Activated CD8-positive, alpha-beta T cell treated with anti-CD3 and anti-CD28 coated beads for 36 hours (primary cell): ENCODE data around the gene RRP1. TPM values are rescaled to one million over a fixed set of nuclear protein-coding genes. Genes with fewer than 3 reads are reported as not detected.

Experiments used
- ATAC-seq: fragments of 200-7000 bp; cut with Tn5 transposase; one replicate; pipeline ENCODE4 v1.10.0; 2021; ENCODE audit warnings: mild to moderate bottlenecking, moderate library complexity
- CTCF ChIA-PET: fragments of 350-600 bp; sonication (Branson Sonifier 250); formaldehyde crosslinking; loops from one replicate; lab custom pipeline; 2021; ENCODE audit warnings: antibody characterized with exemption; lab: Charles Lee
- POLR2A ChIA-PET: fragments of 350-600 bp; sonication (Branson Sonifier 250); formaldehyde crosslinking; loops from one replicate; lab custom pipeline; 2021; ENCODE audit warnings: antibody characterized with exemption; lab: Charles Lee
- DNase-seq: peaks from one replicate; pipeline ENCODE4 v3.0.0-alpha.2; 2020
- H3K27ac Mint-ChIP-seq: one replicate; pipeline ENCODE4 v1.8.0; 2021; ENCODE audit warnings: mild to moderate bottlenecking, mixed read lengths
- H3K27me3 Mint-ChIP-seq: one replicate; pipeline ENCODE4 v1.8.0; 2021; ENCODE audit warnings: mixed read lengths
- H3K36me3 Mint-ChIP-seq: one replicate; pipeline ENCODE4 v1.8.0; 2021; ENCODE audit warnings: low read depth, mixed read lengths
- H3K4me1 Mint-ChIP-seq: one replicate; pipeline ENCODE4 v1.8.0; 2021; ENCODE audit warnings: low read depth, mixed read lengths
- H3K4me3 Mint-ChIP-seq: one replicate; pipeline ENCODE4 v1.8.0; 2021; ENCODE audit warnings: mild to moderate bottlenecking, moderate library complexity, mixed read lengths
- H3K9me3 Mint-ChIP-seq: one replicate; pipeline ENCODE4 v1.8.0; 2021; ENCODE audit warnings: mixed read lengths
- intact Hi-C: fragments of 100-400 bp; cut with micrococcal nuclease; formaldehyde crosslinking; loops from one replicate; pipeline ENCODE4 v1.10.0; 2022
- total RNA-seq, 2 experiments: library from RNA; stranded (reverse); gene quantifications; one replicate each; pipeline ENCODE4 v1.2.3, GENCODE V29; 2021
- TF ChIP-seq, protein P1 (sequence below): fragments of 200-600 bp; IDR thresholded peaks from one replicate; pipeline ENCODE4 v1.8.0; 2022; ENCODE audit warnings: antibody characterized with exemption, mild to moderate bottlenecking

Gene RRP1
- total RNA-seq, 2 experiments from 2014 or later, result 61.1 to 62.9 TPM

DNA sequence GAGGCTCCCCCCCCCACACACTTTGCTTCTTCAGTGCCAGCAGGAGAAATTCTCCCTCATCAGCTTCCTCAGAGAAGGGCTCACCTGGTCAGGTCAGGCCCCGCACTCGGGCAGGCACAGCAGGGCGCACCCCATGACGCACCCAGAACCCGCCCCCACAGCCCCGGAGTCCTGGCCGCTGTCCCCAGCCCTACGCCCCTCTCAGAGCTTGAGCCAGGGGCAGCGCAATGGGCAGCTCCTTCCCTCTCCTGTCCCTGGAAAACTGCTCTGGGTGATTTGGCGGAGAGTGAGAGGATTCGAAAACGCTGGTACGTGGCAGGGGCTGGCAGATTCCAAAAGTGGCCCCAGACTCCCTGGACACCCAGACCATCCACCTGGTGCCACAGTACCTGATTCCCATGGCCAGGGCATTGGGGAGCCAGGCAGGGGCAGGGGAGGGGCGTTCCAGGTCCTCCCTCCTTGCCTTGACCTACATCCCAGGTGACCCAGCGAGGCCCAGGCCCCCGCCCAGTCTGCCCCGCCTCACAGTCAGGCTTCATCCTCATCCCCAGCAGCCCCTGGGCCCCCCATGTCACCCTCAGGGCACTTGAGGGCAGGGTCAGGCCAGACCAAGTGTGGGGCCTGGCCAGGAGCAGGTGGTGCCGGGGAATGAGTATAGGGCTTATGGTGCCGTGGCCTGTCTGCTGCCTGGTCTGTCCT is 23.7 kb downstream of the RRP1 start:
- H3K9me3 Mint-ChIP-seq, result no peaks in the 10 kb centered on the region
- ATAC-seq (no peak), DNase-seq (no peak)
- ChIA-PET POLR2A (no interaction called here), CTCF (interaction anchor here (1.7 to 3.5 kb wide), 2 partner anchors 126 to 162 kb away, joined by 4 to 36 read pairs; no protein-coding TSS in a partner anchor)
- intact Hi-C loops, result loop anchor here (10.0 kb wide), 1 partner anchor 122 kb away; no protein-coding TSS in a partner anchor
- H3K36me3 Mint-ChIP-seq, result no peaks in the 10 kb centered on the region
- TF ChIP-seq, protein P1, sequence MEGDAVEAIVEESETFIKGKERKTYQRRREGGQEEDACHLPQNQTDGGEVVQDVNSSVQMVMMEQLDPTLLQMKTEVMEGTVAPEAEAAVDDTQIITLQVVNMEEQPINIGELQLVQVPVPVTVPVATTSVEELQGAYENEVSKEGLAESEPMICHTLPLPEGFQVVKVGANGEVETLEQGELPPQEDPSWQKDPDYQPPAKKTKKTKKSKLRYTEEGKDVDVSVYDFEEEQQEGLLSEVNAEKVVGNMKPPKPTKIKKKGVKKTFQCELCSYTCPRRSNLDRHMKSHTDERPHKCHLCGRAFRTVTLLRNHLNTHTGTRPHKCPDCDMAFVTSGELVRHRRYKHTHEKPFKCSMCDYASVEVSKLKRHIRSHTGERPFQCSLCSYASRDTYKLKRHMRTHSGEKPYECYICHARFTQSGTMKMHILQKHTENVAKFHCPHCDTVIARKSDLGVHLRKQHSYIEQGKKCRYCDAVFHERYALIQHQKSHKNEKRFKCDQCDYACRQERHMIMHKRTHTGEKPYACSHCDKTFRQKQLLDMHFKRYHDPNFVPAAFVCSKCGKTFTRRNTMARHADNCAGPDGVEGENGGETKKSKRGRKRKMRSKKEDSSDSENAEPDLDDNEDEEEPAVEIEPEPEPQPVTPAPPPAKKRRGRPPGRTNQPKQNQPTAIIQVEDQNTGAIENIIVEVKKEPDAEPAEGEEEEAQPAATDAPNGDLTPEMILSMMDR, result no peak
- H3K27ac Mint-ChIP-seq, result no peak overlapping the region
- H3K4me1 Mint-ChIP-seq, result peaks cover 6% of the 10 kb centered on the region
- no peak overlapping the region for H3K4me3 Mint-ChIP-seq
- no peaks in the 10 kb centered on the region for H3K27me3 Mint-ChIP-seq

DNA sequence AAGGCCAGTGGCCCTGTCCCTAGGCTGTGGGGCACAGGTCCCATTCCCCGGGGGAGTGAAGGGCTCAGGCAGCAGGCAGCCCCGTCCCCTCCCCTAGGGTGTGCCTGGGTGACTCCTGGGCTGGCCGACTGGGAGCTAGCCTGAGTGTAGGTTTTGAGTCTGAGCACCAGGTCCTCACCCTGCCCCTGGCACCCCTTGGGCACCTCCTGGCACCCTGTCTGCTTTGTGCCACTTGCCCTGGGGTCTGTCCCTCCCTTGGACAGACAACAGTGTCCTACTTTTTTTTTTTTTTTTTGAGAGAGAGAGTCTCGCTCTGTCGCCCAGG is 24.2 kb downstream of the RRP1 start:
- intact Hi-C loops, result loop anchor here (10.0 kb wide), 1 partner anchor 121 kb away; no protein-coding TSS in a partner anchor
- H3K4me3 Mint-ChIP-seq, result no peak overlapping the region
- TF ChIP-seq, protein P1, result no peak
- H3K27me3 Mint-ChIP-seq, result no peaks in the 10 kb centered on the region
- DNase-seq (no peak), ATAC-seq (no peak)
- POLR2A ChIA-PET, result no interaction called here
- CTCF ChIA-PET, result no interaction called here
- H3K27ac Mint-ChIP-seq, result no peak overlapping the region
- H3K36me3 Mint-ChIP-seq, result peaks cover under 1% of the 10 kb centered on the region
- peaks cover under 1% of the 10 kb centered on the region for H3K9me3 Mint-ChIP-seq
- H3K4me1 Mint-ChIP-seq, result peaks cover 6% of the 10 kb centered on the region

DNA sequence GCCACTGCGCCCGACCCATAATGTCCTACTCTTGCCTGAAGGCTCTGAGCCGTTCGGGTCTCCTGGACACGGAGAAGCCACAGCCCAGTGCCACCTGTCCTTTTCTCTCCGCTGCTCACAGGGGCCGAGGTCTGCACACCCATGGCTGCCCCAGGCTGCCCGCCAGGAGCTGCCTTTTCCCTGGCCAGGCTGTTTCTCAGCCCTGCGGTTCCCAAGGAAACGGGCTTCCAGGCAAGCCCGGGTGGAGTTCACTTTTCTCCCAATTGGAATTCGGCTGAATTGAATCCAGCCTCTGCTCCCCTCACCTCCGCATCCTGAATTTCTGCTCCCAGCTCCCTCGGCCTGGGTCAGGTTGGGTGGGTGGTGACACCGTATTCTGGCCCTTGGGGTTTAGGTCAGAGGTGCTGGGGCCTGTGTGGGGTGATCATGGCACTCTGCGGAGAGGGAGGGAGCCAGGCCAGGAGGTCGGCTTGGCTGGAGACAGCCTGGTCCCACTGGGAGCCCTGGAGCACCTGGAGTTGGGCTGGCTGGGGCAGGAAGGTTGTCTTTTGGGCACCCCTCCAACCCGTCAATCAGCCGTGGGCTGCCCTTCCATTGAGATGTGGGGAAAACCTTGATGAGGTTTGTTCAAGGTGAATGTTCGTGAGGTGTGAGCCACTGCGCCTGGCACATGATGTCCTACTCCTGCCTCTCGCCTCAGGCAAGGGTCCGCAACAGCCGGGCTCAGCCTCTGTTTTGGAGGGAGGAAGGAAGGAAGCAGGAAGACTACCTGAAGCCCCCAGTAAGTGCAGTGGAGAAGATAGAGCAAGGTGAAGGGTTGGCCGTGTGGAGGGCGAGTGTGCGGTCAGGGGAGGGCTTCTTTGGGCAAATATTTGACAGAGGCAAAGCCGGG is 25.1 kb downstream of the RRP1 start:
- no peak overlapping the region for H3K4me3 Mint-ChIP-seq
- ChIA-PET POLR2A (no interaction called here), CTCF (no interaction called here)
- peaks cover 6% of the 10 kb centered on the region for H3K4me1 Mint-ChIP-seq
- H3K9me3 Mint-ChIP-seq, result peaks cover 4% of the 10 kb centered on the region
- no peak for ATAC-seq
- no peak for DNase-seq
- H3K27ac Mint-ChIP-seq, result no peak overlapping the region
- no peaks in the 10 kb centered on the region for H3K27me3 Mint-ChIP-seq
- intact Hi-C loops, result loop anchor here (10.0 kb wide), 1 partner anchor 120 kb away; no protein-coding TSS in a partner anchor
- TF ChIP-seq, protein P1, result no peak
- peaks cover 5% of the 10 kb centered on the region for H3K36me3 Mint-ChIP-seq

DNA sequence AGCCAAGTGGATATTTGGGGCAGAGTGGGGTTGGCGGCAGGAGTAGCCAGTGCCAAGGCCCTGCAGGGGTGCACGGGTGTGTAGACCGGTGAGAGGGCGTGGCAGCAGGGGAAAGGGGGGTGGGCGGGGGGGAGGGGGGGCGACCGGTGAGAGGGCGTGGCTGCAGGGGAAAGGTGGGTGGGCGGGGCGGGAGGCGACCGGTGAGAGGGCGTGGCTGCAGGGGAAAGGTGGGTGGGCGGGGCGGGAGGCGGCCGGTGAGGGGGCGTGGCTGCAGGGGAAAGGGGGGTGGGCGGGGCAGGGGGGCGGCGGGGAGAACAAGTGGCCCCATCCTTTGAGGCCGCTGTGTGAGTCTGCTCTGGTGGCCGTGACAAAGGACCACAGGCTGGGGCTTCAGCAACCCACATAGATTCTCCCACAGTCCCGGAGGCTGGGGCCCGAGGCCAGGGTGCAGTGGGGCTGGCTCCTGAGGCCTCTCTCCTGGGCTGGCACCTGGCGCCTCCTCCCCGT is 25.8 kb downstream of the RRP1 start:
- no peaks in the 10 kb centered on the region for H3K27me3 Mint-ChIP-seq
- no peak overlapping the region for H3K27ac Mint-ChIP-seq
- no peak for DNase-seq
- H3K9me3 Mint-ChIP-seq, result peaks cover 4% of the 10 kb centered on the region
- TF ChIP-seq, protein P1, result no peak
- ChIA-PET POLR2A (no interaction called here), CTCF (no interaction called here)
- intact Hi-C loops, result loop anchor here (10.0 kb wide), 1 partner anchor 120 kb away; no protein-coding TSS in a partner anchor
- H3K36me3 Mint-ChIP-seq, result peaks cover 5% of the 10 kb centered on the region
- H3K4me1 Mint-ChIP-seq, result peaks cover 6% of the 10 kb centered on the region
- ATAC-seq, result no peak
- H3K4me3 Mint-ChIP-seq, result no peak overlapping the region
